Vagina (tissue), 2 donors: ENCODE results near the gene ICOSLG. TPM values are rescaled to one million over a fixed set of nuclear protein-coding genes. Genes with fewer than 3 reads are reported as not detected.
A peak's percentile ranks its signal among the peaks of the same experiment; 100 is the strongest.

Source experiments
- DNase-seq, 2 donors: peaks; one replicate each; pipeline ENCODE4 v3.0.0-alpha.2; 2017; ENCODE audit errors: extremely low spot score in 2 of 2
- H3K27ac ChIP-seq: fragments of 200-600 bp; sonication (generic); one replicate; pipeline ENCODE4 v1.5.1; 2019
- H3K27me3 ChIP-seq: fragments of 200-600 bp; sonication (generic); one replicate; pipeline ENCODE4 v1.5.1; 2019
- H3K36me3 ChIP-seq, 2 donors: fragments of 200-600 bp; sonication (generic); one replicate each; pipeline ENCODE4 v1.5.1; 2017 to 2019
- H3K4me1 ChIP-seq: fragments of 200-600 bp; sonication (generic); one replicate; pipeline ENCODE4 v1.5.1; 2019
- H3K4me3 ChIP-seq, 2 donors: fragments of 200-600 bp; sonication (generic); 1 replicate in 1 of 2; 2 replicates in 1 of 2; pipeline ENCODE4 v1.5.1; 2016 to 2019
- H3K9me3 ChIP-seq: fragments of 200-600 bp; sonication (generic); one replicate; pipeline ENCODE4 v1.5.1; 2019
- CTCF ChIP-seq, 3 experiments: fragments of 450-650 bp in 2 of 3; fragments of 200-600 bp in 1 of 3; sonication (generic) in 1 of 3; IDR thresholded peaks; one replicate each; pipeline ENCODE4 v1.5.1; 2017 to 2019; ENCODE audit warnings: antibody characterized with exemption in 3 of 3, mild to moderate bottlenecking in 2 of 3, moderate library complexity in 2 of 3
- POLR2A ChIP-seq, 2 donors: fragments of 450-650 bp; IDR thresholded peaks; one replicate each; pipeline ENCODE4 v1.6.1; 2017; ENCODE audit warnings: antibody characterized with exemption in 2 of 2, mild to moderate bottlenecking in 2 of 2, moderate library complexity in 2 of 2
- POLR2AphosphoS5 ChIP-seq, 2 donors: sonication (generic); formaldehyde crosslinking; IDR thresholded peaks; one replicate each; pipeline ENCODE4 v1.9.0; 2017; ENCODE audit warnings: antibody characterized with exemption in 2 of 2, mild to moderate bottlenecking in 2 of 2, low read depth in 1 of 2; ENCODE audit not compliant: insufficient read depth in 1 of 2
- intact Hi-C: fragments of 100-400 bp; cut with DNase I; formaldehyde crosslinking; loops from one replicate; pipeline ENCODE4 v1.15.1; 2023
- total RNA-seq: library from RNA; depleted of rRNA; stranded (reverse); fragments of >200 nt; gene quantifications from one replicate; pipeline ENCODE4 v1.2.3, GENCODE V29; 2016

The ICOSLG gene
- total RNA-seq, 1 donor from 2014 or later, result 6.4 TPM

- TF ChIP-seq CTCF (IDR thresholded peaks at IDR 0.05) (no peak), POLR2A (IDR thresholded peaks at IDR 0.05) (no peak), POLR2AphosphoS5 (IDR thresholded peaks at IDR 0.05; ENCODE audit: insufficient read depth in 1 of 2, low read depth in 1 of 2) (no peak)
- intact Hi-C loops, result no loop called here
- H3K36me3 ChIP-seq, result no peaks in the 10 kb centered on the region
- H3K27me3 ChIP-seq, result no peaks in the 10 kb centered on the region
- no peak overlapping the region for H3K4me3 ChIP-seq
- H3K9me3 ChIP-seq, result no peaks in the 10 kb centered on the region
- no peak overlapping the region for H3K27ac ChIP-seq
- H3K4me1 ChIP-seq, result no peaks in the 10 kb centered on the region
- DNase-seq, result no peak
These were observed 31.0 kb upstream of the ICOSLG start for GRCh38 chr21:44271558-44272283.

GRCh38 chr21:44269090-44269489 is 28.3 kb upstream of the ICOSLG start:
- Histone ChIP-seq H3K4me3 (no peak overlapping the region), H3K4me1 (no peaks in the 10 kb centered on the region), H3K9me3 (no peaks in the 10 kb centered on the region), H3K27ac (no peak overlapping the region), H3K36me3 (no peaks in the 10 kb centered on the region), H3K27me3 (no peaks in the 10 kb centered on the region)
- intact Hi-C loops, result no loop called here
- TF ChIP-seq CTCF (IDR thresholded peaks at IDR 0.05), result no peak
- no peak for TF ChIP-seq POLR2AphosphoS5 (IDR thresholded peaks at IDR 0.05; ENCODE audit: insufficient read depth in 1 of 2, low read depth in 1 of 2)
- no peak for TF ChIP-seq POLR2A (IDR thresholded peaks at IDR 0.05)
- no peak for DNase-seq

- TF ChIP-seq CTCF (IDR thresholded peaks at IDR 0.05), result peak in 1 of 3 experiments; percentile 18
- no peak for TF ChIP-seq POLR2A (IDR thresholded peaks at IDR 0.05)
- intact Hi-C loops, result no loop called here
- Histone ChIP-seq H3K36me3 (no peaks in the 10 kb centered on the region), H3K4me1 (no peaks in the 10 kb centered on the region), H3K4me3 (no peak overlapping the region), H3K9me3 (no peaks in the 10 kb centered on the region), H3K27ac (no peak overlapping the region), H3K27me3 (no peaks in the 10 kb centered on the region)
- no peak for DNase-seq
These were observed 27.0 kb upstream of the ICOSLG start for GRCh38 chr21:44267655-44268142.

- H3K27ac ChIP-seq, result no peak overlapping the region
- H3K36me3 ChIP-seq, result no peaks in the 10 kb centered on the region
- no peak overlapping the region for H3K4me3 ChIP-seq
- DNase-seq, result no peak
- H3K9me3 ChIP-seq, result no peaks in the 10 kb centered on the region
- no peak for TF ChIP-seq POLR2AphosphoS5 (IDR thresholded peaks at IDR 0.05; ENCODE audit: insufficient read depth in 1 of 2, low read depth in 1 of 2)
- no peak for TF ChIP-seq POLR2A (IDR thresholded peaks at IDR 0.05)
- no peaks in the 10 kb centered on the region for H3K27me3 ChIP-seq
- H3K4me1 ChIP-seq, result no peaks in the 10 kb centered on the region
- intact Hi-C loops, result no loop called here
These were observed 25.1 kb upstream of the ICOSLG start for GRCh38 chr21:44265734-44266270.

- Histone ChIP-seq H3K36me3 (no peaks in the 10 kb centered on the region), H3K27me3 (no peaks in the 10 kb centered on the region), H3K9me3 (no peaks in the 10 kb centered on the region), H3K4me1 (no peaks in the 10 kb centered on the region), H3K27ac (no peak overlapping the region), H3K4me3 (no peak overlapping the region)
- DNase-seq, result no peak
- TF ChIP-seq POLR2A (IDR thresholded peaks at IDR 0.05) (no peak), CTCF (IDR thresholded peaks at IDR 0.05) (no peak), POLR2AphosphoS5 (IDR thresholded peaks at IDR 0.05; ENCODE audit: insufficient read depth in 1 of 2, low read depth in 1 of 2) (no peak)
- intact Hi-C loops, result no loop called here
These were observed 23.0 kb upstream of the ICOSLG start for GRCh38 chr21:44263768-44264167.
